GM18502 (cell line): ENCODE data around the gene RNF4.

Source experiments
- ATAC-seq: cut with Tn5 transposase; IDR thresholded peaks from one replicate; pipeline ENCODE4 v1.9.1; 2021; ENCODE audit warnings: mild to moderate bottlenecking; ENCODE audit not compliant: unreplicated experiment, poor library complexity

RNF4 gene

GRCh38 chr4:2436761-2437474 is 32.0 kb upstream of the RNF4 start:
- no peak for ATAC-seq

- ATAC-seq = no peak
These were observed 31.3 kb upstream of the RNF4 start for GRCh38 chr4:2437475-2438215.

- ATAC-seq = no peak
These were observed 29.8 kb upstream of the RNF4 start for GRCh38 chr4:2438822-2439718.

DNA sequence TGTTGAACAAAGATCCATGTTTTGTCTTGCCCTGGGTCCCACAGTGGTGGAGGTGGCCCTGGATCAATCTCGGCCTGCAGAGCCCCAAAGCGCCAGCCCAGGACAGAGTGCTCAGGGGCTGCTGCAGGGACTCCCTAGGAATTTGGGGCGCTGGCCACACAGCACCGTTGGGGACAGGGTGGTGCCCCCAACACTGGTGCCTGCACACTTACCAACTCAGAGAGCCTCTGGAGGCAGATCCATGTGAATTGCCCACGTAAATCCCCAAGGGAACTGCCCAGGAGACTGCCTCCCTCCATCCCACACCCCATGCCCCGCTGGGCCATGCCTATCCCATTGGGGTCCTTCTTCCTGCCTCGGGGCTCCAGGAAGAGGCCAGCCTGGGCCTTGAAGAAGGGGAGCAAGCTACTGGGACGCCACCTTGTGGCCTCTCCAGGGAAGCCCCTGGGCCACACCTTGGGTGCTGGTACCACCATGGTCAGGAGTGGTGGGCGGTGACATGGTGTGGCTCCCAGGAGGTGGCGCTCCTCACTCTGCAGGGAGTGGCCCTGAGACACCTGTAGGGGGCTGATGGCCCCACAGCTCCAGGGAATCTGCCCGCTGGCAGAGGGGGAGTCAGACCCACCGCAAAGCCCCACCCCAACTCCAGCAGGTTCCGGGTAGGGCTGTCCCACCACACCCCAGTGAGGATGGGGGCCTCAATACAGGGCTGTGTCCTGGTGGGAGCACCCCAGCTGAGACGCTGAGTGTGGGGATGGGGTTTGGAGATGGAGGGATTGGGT is 27.3 kb upstream of the RNF4 start:
- ATAC-seq = peak; percentile 90

GRCh38 chr4:2442175-2442993 is 26.5 kb upstream of the RNF4 start:
- ATAC-seq = no peak

GRCh38 chr4:2443061-2443730 is 25.7 kb upstream of the RNF4 start:
- no peak for ATAC-seq

GRCh38 chr4:2443956-2444740 is 24.8 kb upstream of the RNF4 start:
- ATAC-seq = no peak

GRCh38 chr4:2445130-2445529 is 23.8 kb upstream of the RNF4 start:
- no peak for ATAC-seq

DNA sequence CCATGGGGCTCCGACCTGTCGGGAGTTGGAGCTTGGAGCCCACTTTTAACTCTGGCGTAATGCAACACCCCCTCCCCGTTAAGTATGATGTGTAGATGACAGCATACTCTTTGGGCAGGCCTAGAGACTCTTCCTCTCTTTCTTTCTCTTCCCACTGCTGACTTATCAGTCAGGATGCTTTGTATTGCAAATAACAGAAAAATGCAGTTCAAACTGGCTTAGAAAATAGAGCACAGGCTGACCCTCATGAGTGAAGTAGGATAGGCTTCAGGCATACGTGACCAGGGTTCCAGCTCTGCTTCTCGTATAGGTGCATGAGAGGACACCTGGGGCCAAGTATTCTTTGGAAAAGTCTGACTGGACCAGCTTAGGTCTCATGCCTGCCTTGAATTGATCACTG is 23.3 kb upstream of the RNF4 start:
- ATAC-seq = no peak

- no peak for ATAC-seq
These were observed 22.0 kb upstream of the RNF4 start for GRCh38 chr4:2446656-2447564.

GRCh38 chr4:2448589-2448988 is 20.3 kb upstream of the RNF4 start:
- ATAC-seq = no peak

DNA sequence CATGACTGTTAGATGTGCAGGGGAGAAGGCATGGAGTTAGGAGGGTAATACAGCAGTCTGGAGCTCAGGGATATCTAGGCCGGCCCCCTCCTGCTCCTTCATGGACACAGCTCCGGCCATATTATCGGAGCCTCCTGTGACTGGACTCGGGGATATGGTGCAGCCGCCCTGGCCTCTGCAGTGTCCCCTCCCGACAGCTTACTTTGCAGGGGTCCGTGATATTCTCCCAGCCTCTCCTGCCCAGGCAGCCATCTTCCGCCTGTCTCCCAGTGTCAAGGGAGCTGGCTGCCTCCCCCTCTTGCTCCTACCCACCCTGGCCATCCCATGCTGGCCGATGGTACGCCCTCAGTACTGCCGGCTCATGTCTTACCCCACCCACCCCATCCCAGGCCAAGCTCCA is 19.9 kb upstream of the RNF4 start:
- no peak for ATAC-seq

- ATAC-seq = no peak
These were observed 19.2 kb upstream of the RNF4 start for GRCh38 chr4:2449511-2450392.

DNA sequence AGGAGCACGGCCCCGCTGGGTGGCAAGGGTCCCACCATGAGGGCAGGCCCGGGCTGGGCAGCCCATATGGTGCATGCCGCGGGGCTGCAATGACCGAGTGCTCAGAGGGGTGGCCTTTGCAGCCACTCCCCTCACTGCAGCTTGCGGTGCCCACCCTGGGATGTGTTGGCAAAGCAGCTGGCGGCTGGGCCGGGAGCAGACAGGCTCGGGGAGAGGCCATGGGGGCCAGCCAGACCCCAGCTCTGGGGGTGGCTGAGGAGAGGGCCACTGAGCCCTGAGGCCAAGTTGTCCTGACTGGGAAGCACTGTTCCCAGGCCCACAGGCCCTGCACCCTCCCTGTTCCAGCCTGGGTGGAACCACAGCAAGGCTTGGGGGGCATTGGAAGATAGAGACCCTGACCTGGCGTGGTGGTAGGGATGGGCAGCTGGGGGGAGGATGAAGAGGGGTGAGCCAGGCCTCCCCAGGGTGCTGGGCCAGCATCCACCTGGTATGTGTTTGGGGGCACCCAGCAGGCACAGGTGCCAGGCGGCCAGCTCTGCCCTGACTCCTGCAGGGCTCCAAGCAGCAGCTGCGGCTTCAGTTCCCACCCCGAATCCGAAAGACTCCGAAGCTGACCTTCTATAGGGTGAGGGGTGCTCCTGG is 18.4 kb upstream of the RNF4 start:
- ATAC-seq = no peak

GRCh38 chr4:2451036-2451520 is 17.8 kb upstream of the RNF4 start:
- no peak for ATAC-seq
